ENCODE measurements around the gene FAAP100. TPM values are rescaled to one million over a fixed set of nuclear protein-coding genes. Genes with fewer than 3 reads are reported as not detected.

Gene FAAP100
- total RNA-seq, 1 donor from 2014 or later: 76.5 TPM

DNA sequence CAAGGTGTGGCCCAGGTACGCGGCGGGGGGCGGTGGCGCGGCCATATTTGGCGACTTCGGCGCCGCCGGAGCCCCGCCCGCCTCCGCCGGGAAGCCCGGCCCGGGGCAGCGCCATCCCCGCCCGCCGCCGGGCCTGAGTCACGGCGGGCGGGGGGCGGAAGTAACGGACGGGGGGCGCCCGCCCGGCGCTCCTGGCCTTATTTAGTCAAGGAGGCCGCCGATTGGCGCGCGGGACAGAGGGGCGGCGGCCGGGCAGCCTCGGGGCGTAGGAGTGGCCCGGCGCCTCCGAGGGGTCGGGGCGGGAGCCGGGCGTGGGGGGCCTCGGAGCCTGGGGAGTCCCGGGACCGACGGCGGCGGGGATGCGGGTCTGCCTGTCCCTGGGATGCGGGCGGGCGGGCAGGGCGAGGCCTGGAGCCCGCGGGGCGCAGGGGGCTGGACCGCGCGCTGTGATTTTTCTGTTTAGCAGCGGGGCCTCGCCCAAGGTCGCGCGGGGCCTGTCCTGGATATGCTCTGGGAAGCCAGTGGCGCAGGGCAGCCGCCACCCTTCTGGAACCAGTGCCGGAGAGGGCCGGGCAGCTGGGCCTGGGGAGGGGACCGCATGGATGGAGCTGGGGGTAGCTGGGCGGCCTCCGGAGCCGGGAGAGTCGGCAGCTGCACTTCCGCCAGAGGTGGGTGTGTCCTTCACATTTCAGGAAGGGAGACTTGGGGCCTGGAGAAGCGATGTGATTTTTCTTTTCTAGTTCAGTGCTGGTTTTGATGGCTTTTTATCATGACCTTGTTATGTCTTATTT lies 37.2 kb downstream of the FAAP100 start:
- intact Hi-C loops (cut with micrococcal nuclease): loop anchor here (5.0 kb wide), 1 partner anchor 357 kb away; the partner anchor contains the start of gene ARHGDIA
- peak; percentile 93 for DNase-seq
- Mint-ChIP-seq H3K27me3 (peaks cover 2% of the 10 kb centered on the region), H3K36me3 (ENCODE audit: low read depth) (peaks cover 27% of the 10 kb centered on the region), H3K27ac (peak overlapping the region; percentile 92), H3K4me3 (peak overlapping the region; percentile 92), H3K4me1 (peaks cover 23% of the 10 kb centered on the region), H3K9me3 (no peaks in the 10 kb centered on the region)

DNA sequence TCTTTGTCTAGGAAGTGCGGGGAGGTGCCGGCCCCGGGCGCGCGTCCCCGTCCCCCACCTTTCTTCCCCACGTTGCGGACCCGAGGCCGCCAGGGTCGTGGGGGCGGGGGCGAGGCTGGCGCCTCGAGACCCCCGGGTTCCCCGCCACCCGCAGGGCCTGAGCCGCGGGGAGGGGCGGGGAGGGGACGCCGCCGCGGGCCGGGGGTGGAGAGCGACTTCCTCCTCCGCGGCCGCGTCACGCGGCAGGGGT lies 37.7 kb downstream of the FAAP100 start:
- Mint-ChIP-seq H3K27me3 (peaks cover 2% of the 10 kb centered on the region), H3K27ac (peak overlapping the region; percentile 75), H3K4me3 (peak overlapping the region; percentile 90), H3K9me3 (no peaks in the 10 kb centered on the region), H3K4me1 (peaks cover 28% of the 10 kb centered on the region), H3K36me3 (ENCODE audit: low read depth) (peaks cover 33% of the 10 kb centered on the region)
- DNase-seq: no peak
- intact Hi-C loops (cut with micrococcal nuclease): loop anchor here (5.0 kb wide), 1 partner anchor 358 kb away; the partner anchor contains the start of gene ARHGDIA

DNA sequence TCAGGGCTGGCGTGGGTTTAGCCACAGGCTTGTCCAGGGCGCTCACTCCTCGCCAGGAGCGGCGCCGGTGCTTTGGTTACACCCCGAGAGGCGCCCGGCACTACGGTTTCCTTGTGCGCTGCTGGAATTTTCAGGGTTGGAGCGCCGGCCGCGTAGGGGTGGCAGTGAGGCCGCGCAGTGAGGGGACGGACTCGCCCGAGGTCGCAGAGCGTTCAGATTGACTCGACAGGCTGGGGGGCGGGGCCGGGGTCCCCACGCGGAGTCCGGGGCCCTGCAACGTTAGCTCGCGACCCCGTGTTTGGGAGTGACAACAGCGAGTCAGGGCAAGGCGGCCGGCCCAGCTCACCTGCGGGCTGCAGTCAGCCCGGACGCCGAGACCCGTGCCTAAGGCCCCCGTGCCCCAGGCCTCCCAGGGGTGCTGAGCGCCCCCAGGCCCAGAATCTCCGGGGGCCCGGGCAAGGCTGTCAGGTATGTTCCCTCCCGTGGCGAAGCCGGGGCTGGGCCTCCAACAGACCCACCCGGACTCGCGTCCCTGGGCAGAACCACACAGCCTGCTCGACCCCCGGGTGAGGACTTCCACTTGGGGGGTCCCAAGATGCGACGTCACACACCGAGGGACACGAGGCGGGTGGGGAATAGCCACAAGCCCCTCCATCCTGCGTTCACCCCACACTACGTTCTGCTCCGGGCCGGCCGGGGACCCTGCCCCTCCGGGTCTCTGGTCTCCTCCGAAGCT lies 38.2 kb downstream of the FAAP100 start:
- peaks cover 2% of the 10 kb centered on the region for H3K27me3 Mint-ChIP-seq
- peak overlapping the region; percentile 93 for H3K27ac Mint-ChIP-seq
- peak; percentile 84 for DNase-seq
- H3K9me3 Mint-ChIP-seq: no peaks in the 10 kb centered on the region
- peaks cover 38% of the 10 kb centered on the region for H3K36me3 Mint-ChIP-seq (ENCODE audit: low read depth)
- intact Hi-C loops (cut with micrococcal nuclease): loop anchor here (2.0 to 5.0 kb wide), 3 partner anchors 29 to 358 kb away; partner anchors contain the start of genes ARHGDIA and FAAP100
- H3K4me3 Mint-ChIP-seq: peak overlapping the region; percentile 90
- H3K4me1 Mint-ChIP-seq: peaks cover 33% of the 10 kb centered on the region

DNA sequence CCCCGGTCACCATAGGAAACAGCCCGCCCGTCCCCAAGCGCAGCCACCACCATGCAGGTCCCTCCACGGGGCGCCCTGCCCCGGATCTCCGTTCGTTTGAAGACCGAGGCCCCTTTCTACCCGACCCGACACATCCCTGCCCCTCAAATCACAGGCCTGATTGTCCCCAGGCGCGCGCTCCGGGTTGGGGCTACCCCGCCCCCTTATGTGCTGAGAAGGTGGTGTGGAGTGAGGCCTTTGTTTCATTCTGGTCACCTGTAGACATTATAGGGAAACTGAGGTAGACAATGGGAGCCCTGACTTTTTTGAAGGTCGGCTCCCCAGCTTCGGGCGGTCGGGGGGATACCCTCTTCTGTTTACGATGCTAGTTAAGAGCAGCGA lies 38.8 kb downstream of the FAAP100 start:
- peak; percentile 89 for DNase-seq
- peaks cover 2% of the 10 kb centered on the region for H3K27me3 Mint-ChIP-seq
- intact Hi-C loops (cut with micrococcal nuclease): loop anchor here (2.0 to 5.0 kb wide), 3 partner anchors 29 to 359 kb away; partner anchors contain the start of genes ARHGDIA and FAAP100
- H3K36me3 Mint-ChIP-seq (ENCODE audit: low read depth): peaks cover 42% of the 10 kb centered on the region
- H3K9me3 Mint-ChIP-seq: no peaks in the 10 kb centered on the region
- H3K27ac Mint-ChIP-seq: peak overlapping the region; percentile 93
- peak overlapping the region; percentile 90 for H3K4me3 Mint-ChIP-seq
- H3K4me1 Mint-ChIP-seq: peaks cover 36% of the 10 kb centered on the region

DNA sequence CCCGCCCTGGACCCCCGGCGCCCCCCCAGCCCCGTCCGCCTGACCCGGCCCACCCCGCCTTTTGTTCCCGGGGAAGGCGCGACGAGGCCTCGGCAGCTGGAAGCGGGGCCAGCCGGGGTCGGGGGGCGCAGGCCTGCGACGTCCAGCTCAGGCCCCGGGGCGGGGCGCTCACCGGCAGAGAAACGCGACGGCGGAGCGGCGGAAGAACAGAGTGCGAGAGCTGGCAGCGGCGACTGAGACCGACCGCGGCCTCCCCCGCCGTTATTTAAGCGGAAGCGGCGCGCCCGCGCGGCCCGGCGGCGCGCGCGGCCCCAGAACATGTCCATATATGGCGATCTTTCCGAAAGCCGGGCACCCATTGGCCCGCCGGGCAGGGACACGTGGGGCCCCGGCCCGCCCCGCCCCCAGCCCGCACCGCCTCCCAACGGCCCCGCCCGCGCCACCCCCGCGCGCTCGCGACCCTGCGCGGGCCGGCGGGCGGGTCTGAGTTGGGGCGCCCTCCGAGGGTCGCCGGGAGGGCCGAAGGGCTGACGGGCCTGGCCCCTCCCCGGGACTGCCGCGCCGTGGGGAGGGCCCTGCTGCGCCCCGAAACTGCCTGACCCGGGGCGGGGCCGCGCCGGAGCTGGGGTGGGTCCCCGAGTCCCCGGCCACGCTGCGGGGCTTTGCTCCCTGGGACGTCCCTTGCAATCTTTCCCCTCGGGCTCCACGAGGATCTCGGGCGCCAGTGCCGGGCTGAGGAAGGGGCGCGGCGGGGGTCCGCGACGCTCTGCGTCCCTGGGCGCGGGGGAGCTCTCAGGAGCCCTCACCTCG lies 39.4 kb downstream of the FAAP100 start, which contains the start of gene ACTG1:
ACTG1 (minus strand) TSS at position 238 of the 810 bp plus-strand sequence. CDS start 445 bp downstream, outside the sequence.
- Mint-ChIP-seq H3K36me3 (ENCODE audit: low read depth) (peaks cover 47% of the 10 kb centered on the region), H3K4me3 (peak within 1 kb of the TSS; percentile 99), H3K27me3 (peaks cover 2% of the 10 kb centered on the region), H3K4me1 (peaks cover 34% of the 10 kb centered on the region), H3K9me3 (no peaks in the 10 kb centered on the region), H3K27ac (peak within 1 kb of the TSS; percentile 93)
- intact Hi-C loops (cut with micrococcal nuclease): loop anchor here (1.0 to 5.0 kb wide), 4 partner anchors 28 to 360 kb away; partner anchors contain the start of genes ARHGDIA and FAAP100
- DNase-seq: peak; percentile 97

DNA sequence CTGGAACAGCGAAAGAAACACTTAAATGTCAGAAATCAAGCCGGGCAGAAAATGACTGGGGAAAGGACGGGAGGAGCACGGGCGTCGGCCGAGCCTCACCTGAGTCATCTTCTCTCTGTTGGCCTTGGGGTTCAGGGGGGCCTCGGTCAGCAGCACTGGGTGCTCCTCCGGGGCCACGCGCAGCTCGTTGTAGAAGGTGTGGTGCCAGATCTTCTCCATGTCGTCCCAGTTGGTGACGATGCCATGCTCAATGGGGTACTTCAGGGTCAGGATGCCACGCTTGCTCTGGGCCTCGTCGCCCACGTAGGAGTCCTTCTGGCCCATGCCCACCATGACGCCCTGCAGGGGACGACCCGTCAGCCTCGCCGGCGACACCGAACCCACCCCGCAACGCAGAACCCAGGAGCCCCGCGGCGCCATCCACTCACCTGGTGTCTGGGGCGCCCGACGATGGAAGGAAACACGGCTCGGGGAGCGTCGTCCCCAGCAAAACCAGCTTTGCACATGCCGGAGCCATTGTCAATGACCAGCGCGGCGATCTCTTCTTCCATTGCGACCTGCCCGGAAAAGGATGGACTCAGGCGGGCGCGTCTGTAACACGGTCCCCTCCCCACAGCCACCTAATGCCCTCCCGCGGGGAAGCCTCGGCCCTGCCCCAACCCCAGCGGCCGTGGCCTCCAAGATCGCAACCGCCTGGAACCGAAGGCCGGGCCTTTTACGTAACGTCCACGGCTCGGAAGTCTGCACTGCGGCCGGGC lies 40.2 kb downstream of the FAAP100 start:
- H3K36me3 Mint-ChIP-seq (ENCODE audit: low read depth): peaks cover 49% of the 10 kb centered on the region
- intact Hi-C loops (cut with micrococcal nuclease): loop anchor here (1.0 to 5.0 kb wide), 5 partner anchors 27 to 360 kb away; partner anchors contain the start of genes ARHGDIA and FAAP100
- H3K27ac Mint-ChIP-seq: peak overlapping the region; percentile 88
- peak; percentile 80 for DNase-seq
- no peaks in the 10 kb centered on the region for H3K9me3 Mint-ChIP-seq
- peak overlapping the region; percentile 99 for H3K4me3 Mint-ChIP-seq
- H3K27me3 Mint-ChIP-seq: peaks cover 2% of the 10 kb centered on the region
- H3K4me1 Mint-ChIP-seq: peaks cover 36% of the 10 kb centered on the region

DNA sequence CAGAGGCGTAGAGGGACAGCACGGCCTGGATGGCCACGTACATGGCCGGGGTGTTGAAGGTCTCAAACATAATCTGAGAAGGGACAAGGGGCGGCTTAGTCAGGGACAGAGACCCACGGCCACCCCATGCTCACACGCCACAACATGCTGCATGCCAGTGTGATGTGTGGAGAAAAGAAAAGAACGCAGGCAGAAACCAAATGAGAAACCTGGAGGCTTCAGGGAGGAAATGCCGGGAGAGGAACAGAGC lies 40.7 kb downstream of the FAAP100 start:
- H3K9me3 Mint-ChIP-seq: no peaks in the 10 kb centered on the region
- peaks cover 2% of the 10 kb centered on the region for H3K27me3 Mint-ChIP-seq
- DNase-seq: peak; percentile 77
- H3K36me3 Mint-ChIP-seq (ENCODE audit: low read depth): peaks cover 49% of the 10 kb centered on the region
- intact Hi-C loops (cut with micrococcal nuclease): loop anchor here (1.0 to 5.0 kb wide), 2 partner anchors 115 to 361 kb away; partner anchors contain the start of gene ARHGDIA
- H3K27ac Mint-ChIP-seq: peak overlapping the region; percentile 88
- peak overlapping the region; percentile 99 for H3K4me3 Mint-ChIP-seq
- peaks cover 32% of the 10 kb centered on the region for H3K4me1 Mint-ChIP-seq

DNA sequence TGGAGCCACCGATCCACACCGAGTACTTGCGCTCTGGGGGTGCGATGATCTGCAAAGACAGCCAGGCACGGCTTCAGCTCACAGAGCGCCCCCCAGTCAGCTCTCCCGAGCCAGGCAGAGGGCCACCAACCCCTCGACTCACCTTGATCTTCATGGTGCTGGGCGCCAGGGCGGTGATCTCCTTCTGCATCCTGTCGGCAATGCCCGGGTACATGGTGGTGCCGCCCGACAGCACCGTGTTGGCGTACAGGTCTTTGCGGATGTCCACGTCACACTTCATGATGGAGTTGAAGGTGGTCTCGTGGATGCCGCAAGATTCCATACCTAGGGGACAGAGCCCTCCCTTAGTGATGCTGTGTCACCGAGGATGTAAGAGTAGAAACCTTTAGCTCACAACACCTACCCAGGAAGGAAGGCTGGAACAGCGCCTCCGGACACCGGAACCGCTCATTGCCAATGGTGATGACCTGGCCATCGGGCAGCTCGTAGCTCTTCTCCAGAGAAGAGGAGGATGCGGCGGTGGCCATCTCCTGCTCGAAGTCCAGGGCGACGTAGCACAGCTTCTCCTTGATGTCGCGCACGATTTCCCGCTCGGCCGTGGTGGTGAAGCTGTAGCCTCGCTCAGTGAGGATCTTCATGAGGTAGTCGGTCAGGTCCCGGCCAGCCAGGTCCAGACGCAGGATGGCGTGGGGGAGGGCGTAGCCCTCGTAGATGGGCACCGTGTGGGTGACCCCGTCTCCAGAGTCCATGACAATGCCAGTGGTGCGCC lies 41.2 kb downstream of the FAAP100 start:
- DNase-seq: peak; percentile 84
- Mint-ChIP-seq H3K36me3 (ENCODE audit: low read depth) (peaks cover 49% of the 10 kb centered on the region), H3K27ac (peak overlapping the region; percentile 88), H3K4me3 (peak overlapping the region; percentile 99), H3K4me1 (peaks cover 28% of the 10 kb centered on the region), H3K27me3 (peaks cover 2% of the 10 kb centered on the region), H3K9me3 (no peaks in the 10 kb centered on the region)
- intact Hi-C loops (cut with micrococcal nuclease): loop anchor here (1.0 to 5.0 kb wide), 2 partner anchors 115 to 361 kb away; partner anchors contain the start of gene ARHGDIA

DNA sequence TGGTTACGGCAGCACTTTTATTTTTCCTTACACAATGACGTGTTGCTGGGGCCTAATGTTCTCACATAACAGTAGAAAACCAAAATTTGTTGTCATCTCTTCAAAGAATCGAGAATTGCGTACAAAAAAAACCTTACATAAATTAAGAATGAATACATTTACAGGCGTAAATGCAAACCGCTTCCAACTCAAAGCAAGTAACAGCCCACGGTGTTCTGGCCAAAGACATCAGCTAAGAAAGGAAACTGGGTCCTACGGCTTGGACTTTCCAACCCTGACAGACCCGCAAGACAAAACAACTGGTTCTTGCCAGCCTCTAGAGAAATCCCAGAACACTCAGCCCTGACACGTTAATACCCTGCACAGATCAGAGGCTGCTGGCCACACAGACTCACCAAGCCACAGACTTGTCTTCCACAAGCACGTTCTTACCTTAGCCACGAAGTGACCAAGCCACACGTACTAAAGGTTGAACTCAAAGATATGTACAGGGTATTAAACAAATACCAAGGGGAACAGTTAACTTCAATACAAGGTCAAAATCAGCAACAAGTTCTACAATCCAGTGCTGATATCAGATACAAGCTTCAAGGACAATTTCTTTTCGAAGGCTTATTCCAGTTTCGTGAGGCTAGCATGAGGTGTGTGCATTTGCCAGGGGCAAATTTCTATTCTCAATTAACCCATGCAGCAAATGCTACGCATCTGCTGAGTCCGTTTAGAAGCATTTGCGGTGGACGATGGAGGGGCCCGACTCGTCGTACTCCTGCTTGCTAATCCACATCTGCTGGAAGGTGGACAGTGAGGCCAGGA lies 42.0 kb downstream of the FAAP100 start:
- DNase-seq: no peak
- Mint-ChIP-seq H3K27ac (peak overlapping the region; percentile 88), H3K4me3 (peak overlapping the region; percentile 99), H3K27me3 (peaks cover 4% of the 10 kb centered on the region), H3K4me1 (peaks cover 23% of the 10 kb centered on the region), H3K9me3 (no peaks in the 10 kb centered on the region), H3K36me3 (ENCODE audit: low read depth) (peaks cover 47% of the 10 kb centered on the region)
- intact Hi-C loops (cut with micrococcal nuclease): loop anchor here (5.0 kb wide), 1 partner anchor 362 kb away; the partner anchor contains the start of gene ARHGDIA

DNA sequence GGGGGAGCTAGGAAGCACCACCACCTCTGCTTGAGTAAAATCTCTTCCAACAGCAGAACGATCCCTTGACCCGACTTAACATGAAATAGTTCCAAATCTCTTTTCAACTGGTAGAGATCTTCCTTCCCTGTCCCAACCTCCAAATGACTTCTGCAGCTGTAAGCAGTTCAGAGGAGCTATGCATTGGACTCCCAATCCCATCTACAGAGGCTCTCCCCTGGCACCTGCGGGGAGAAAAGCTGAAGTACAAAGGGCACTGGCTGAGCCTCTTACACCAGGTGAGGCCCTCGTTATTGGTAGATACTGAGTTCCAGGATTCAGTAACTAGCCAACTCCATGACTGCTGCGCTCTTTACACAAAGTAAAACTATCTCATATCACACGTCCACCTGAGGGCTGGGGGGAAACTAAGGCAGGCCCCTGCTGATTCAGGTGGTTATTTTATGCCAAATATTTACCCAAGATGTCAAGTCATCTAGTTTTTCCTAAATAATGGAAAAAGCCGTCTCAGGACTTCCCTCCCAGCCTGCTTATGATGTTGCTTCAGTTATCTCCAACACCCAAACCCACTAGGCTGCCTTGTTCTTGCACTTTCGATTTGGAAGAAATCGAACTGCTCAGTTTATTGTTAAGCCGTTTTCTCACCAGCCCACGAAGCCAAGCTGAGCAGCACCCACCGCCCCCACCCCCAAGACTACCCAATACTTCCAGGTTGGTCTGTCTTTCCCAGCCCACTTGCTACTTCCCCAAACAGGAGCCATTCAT lies 42.8 kb downstream of the FAAP100 start:
- Mint-ChIP-seq H3K27me3 (peaks cover 8% of the 10 kb centered on the region), H3K9me3 (no peaks in the 10 kb centered on the region)
- intact Hi-C loops (cut with micrococcal nuclease): no loop called here

DNA sequence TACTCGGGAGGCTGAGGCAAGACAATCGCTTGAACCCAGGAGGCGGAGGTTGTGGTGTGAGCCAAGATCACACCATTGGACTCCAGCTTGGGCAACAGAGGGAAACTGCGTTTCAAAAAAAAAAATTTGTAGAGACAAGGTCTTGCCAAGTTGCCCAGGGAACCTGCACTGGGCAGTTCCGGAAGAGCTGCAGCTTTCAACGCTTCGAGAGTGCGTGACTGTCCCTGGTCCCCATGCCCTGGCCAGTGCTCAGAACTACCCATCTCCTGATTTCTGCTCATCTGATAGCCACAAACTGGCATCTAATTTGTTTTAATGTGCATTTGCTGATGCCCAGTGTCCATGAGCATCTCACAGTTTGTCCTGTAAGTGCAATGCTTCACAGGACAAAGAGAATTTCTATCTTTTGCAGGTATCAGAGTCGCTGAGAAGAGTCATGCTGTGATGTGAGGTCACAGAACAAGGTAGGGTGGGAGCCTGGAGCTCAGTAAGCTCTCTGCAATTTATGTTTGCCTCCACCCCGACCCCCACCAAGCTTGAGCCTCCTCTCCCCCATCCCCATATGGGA lies 43.4 kb downstream of the FAAP100 start:
- intact Hi-C loops (cut with micrococcal nuclease): no loop called here
- Mint-ChIP-seq H3K4me3 (peak overlapping the region; percentile 99), H3K27me3 (peaks cover 11% of the 10 kb centered on the region), H3K4me1 (peaks cover 23% of the 10 kb centered on the region), H3K27ac (peak overlapping the region; percentile 78), H3K9me3 (no peaks in the 10 kb centered on the region), H3K36me3 (ENCODE audit: low read depth) (peaks cover 45% of the 10 kb centered on the region)
- no peak for DNase-seq

More for the DNA sequence above, 42.8 kb downstream of the FAAP100 start:
- peak overlapping the region; percentile 78 for H3K27ac Mint-ChIP-seq
- DNase-seq: peak; percentile 78
- peaks cover 45% of the 10 kb centered on the region for H3K36me3 Mint-ChIP-seq (ENCODE audit: low read depth)
- peak overlapping the region; percentile 99 for H3K4me3 Mint-ChIP-seq
- H3K4me1 Mint-ChIP-seq: peaks cover 23% of the 10 kb centered on the region

Measured in activated CD4-positive, alpha-beta T cell treated with anti-CD3 and anti-CD28 coated beads, Interleukin-2, amount 10 ng/mL, durations not matched to agents 24 days and 14 days (primary cell).